Retina (tissue), 1 donor: ENCODE measurements around the gene FOXC1.

Experiments
- DNase-seq: peaks from one replicate; pipeline ENCODE4 v3.0.0-alpha.2; 2016

FOXC1 gene

DNA sequence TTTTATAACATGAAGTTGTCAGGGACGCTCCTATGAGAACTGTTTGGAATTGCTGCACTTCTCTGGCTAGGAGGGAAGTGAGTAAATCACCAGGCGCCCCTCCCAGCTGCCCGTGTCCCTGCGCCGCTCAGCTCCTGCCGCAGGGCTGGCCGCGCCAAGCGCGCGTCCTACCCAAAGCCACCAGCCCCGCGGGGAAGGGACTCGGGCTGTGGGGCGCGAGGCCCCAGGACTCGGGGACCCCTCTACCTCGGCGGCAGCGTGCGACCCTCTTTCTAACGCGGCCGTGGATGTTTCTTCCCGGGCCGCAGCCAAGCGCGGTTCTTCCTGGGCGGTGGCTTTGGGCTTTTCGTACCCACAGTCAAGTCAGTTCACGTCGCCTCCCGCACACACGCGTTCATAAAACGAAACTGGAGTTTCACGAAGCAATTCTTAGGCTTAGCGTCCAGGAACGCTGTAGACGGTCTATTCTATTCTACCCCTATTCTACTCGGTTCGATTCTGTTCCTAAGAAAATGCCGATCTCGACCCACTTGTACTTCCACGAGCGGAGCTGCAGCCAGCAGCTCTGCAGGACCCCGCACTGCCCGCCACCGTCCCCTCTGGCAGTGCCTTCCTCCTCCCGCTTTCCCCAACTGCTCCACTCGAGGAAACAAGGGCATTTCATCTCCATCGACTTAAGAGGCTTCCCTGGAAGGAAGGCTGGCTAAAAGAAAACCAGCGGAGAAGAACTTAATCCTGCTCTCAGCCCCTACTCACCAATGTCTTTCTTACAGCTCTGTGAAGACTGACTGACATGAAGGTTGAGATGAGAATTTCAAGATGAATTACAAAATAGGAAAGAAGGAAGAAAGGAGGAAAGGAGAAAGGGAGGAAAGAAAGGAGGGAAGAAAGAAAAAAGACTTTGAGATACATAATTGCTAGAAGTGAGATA is 15.4 kb downstream of the FOXC1 start:
- peak; percentile 85 for DNase-seq

DNA sequence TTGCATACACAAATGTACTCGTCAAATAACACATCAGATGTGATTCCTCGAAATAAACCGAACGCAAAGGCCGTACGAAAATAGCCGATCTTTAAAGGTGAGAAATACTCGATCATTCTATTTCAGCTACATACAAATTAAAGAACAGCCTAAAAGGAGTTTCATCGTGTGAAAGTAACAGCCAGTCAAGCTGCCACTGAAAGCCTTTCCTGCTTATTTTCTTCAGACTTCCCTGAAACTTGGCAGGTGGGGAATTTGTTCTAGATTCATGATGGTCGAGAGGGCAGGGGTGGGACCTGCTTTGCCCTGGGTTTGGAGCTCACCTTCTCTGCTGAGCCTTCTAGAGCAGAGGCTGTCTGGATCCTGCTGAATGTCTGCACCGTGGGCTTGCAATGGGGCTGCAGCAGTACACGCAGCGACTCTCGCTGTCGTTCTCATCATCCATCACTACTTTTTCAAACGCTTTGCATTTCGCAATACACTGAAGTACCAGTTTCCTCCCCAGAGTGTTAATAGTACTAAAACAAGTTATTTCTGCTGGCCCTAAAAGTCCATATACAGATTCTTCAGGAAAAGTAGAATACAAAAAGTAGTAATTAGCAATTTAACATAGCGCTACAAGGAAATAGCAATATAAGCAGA is 16.2 kb downstream of the FOXC1 start:
- peak; percentile 63 for DNase-seq

DNA sequence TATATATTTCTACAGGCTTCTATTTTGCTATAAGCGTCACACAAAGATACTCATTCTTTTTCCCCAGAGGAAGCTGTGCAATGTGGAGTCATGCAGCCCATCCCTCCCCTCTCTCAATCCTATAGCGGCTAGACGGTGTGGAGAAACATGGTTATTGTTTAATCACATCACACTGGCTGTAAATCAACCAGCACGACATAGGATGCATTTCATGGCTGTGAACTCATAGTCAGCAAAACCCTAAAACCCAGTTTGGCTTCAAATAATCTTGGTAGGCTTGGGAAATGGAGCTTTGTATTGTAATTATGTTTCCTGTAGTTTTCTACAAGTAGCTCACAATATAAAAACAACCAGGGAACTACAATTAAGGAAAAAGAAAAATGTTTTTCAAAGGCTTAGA is 16.8 kb downstream of the FOXC1 start:
- DNase-seq = no peak

DNA sequence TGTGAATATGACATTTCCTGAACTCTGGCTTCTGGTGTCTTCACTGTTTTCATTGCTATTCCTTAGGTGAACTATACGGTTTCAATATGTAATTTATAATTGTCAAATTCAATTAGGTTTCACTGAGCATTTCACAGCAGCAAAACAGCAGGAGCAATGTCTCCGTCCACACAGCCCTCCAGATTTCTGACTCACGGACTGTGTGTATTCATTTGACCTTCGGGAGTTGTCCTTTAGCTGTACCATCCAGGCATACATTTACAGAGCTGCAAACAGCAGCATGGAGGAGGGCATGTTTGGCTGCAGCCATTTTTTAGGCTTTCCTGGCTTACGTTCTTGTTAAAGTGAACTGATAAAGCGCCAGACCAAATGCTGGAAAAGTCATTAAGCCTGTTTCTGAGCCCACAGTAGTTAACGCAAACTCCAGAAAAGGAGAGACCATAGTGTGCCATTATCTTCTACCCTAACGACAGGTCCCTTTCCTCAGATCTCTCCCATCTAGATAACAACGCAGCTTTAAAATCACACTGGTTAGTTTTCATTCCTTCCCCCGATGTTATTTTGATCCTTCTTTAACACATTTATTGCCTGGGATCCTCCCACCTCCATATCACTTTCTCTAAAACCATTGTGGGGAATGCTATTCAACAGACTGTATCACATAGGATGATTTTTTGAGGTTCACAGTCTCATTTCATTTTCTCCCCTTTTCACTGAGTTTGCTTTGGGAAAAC is 18.3 kb downstream of the FOXC1 start:
- peak; percentile 33 for DNase-seq

DNA sequence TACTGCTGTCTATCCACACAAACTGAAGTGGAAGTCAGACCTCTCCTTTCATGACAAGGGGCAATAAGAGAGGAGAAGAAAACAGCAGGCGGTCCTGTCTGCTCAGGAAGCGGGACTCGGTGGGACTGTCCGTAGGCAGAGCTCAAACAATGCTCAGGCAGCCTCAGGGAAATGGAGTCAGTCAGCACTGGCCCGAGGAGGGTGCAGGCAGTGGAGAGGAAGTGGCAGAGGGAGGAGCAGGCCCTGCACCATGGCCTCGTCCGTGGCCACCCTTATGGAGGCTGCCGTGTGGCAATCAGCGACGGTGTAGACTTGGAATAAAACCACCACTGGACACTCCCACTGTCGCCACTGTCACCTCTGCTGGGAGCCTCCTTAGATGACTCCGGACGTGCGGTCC is 19.6 kb downstream of the FOXC1 start:
- no peak for DNase-seq

DNA sequence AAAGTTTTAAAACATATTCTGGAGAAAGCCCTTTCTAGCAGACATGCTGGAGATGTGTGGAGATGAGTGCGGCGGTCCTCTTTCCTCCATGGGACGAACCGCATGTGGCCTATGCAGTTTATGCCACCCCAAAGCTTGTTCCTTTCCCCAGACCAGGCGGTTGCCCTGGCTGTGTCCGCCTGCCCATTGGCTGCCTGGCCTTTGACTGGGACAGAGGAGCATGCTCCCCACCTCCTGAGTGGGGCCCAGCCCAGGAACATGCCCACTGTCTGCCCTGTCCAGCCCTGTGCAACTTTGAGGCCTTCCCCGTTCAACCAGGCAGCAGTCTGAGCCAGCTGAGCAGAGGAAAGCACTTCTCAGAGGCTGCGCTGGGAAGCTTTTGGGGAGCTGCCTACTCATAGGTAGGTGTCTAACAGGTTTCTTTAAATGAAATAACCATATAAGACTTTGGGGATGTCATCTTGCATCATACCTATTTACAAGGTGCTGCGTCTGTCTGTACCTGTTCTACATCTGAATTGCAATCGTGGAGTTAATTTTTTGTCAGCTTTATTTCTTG is 20.6 kb downstream of the FOXC1 start:
- no peak for DNase-seq

DNA sequence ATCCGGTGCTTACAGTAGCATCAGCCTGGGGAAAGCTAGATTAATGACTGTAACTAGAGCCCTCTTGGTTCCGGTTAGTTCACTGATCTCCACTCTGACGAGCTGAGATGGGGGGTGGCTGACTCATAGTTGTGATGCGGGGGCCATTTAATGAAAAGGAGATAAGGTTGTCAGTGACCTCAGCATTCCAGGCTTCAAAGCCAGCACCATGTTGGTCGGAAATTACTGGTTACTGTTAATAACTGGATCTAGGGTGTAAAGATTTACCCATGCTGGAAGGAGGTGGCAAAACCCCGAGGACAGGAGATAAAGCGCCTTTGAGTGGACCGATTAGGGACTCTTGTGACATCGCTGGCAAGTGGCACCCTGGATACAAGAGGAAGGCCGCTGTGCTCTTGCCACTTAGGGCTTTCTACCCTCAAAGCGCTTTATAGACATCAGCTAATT is 21.1 kb downstream of the FOXC1 start:
- no peak for DNase-seq

DNA sequence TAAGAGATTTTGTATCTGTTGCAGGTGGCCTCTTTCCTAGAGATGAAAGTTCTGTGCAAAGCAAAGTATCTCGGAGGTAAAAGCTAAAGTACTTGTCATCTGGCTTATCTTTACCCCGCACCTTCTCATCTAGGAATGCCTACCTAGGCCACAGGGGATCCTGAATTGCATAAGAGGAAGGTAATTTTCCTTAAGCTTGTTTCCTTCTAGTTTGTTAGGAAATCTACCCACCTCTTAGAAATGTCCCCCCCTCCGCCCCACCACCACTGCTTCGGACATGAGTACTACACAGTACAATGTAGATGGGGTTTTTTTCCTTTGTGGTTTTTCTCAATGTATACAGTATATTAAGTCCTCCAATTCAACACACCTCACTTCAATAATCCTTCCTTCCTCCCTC is 21.5 kb downstream of the FOXC1 start:
- DNase-seq = no peak

DNA sequence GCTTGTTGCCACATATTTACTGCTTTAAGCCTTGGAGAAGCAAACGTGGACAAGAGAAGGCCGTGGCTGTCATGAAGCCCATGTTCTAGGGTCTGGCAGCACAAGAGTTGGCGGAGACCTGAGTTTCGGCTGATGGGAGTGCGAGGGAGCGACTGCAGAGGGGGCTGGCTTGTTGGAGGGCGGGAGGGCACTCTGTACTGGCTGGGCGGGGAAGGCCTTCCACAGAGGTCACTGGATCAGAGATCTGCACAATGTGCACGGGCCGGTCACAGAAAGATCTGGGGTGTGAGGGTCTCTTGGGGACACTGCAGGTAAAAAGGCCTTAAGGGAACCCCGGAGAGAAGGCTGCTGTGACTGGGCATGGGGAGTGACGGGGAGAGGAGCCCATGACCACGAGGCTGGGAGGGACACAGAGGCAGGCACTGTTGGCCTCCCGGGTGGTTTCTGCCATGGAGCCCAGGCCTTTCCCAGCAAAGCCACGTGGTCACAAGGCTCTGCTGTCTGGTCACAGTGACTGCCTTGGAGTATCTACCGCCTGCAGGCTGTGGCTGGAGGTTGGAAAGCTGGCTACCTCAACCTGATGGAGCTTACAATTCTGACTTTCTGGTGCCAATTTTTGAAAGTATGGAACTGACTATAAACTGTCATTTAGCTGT is 23.8 kb downstream of the FOXC1 start:
- DNase-seq = no peak

DNA sequence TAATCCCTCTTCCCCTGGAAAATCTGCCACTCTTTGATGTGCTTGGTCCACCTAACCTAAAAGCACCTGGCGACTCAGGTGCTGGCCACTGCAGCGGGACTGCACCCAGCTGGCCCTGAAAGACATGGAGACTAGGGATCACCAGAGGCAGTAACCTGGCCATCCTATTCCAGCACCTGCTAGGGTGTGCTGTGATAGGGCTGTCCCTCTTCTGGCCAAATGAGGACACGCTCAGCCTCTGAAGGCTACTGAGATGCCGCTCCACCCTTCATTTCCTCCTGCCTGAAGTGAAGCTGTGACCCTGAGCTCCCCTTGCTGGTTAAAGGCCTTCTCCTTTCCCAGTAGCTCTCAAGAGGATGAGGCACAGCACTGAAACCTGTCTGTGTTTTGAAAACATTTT is 24.4 kb downstream of the FOXC1 start:
- DNase-seq = no peak

DNA sequence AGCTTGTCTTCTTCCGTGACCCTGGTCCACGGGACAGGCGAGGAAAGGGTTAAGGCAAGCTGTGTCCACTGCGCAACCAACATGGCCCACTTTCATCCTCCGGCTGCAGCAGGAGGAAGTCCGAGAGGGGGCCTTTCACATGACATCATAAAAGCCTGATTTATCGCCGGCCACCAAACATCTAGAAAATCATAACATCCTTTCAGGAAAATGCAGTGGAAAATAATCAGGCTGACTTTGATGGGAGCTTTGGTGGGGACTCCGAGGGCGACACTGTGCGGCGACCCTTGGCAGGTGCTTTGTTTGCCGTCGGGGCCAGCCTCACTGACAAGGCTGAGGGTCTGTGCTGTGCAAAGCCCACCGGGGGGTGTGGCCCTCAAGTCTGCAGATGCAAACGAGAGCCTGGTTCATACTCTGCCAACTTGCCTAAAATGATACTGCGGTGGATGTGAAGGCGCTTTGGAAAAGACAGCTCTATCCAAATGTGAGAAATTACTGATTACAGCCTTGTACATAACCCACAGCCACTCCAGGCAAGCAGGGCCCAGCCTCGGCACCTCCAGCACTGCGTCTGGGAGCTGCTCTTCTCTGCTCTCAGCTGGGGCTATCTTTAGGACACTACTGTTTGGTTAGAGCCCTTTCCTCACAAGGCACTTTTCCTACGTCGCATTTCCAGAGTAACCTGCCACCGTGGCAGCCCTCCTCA is 25.7 kb downstream of the FOXC1 start:
- DNase-seq = peak; percentile 47

DNA sequence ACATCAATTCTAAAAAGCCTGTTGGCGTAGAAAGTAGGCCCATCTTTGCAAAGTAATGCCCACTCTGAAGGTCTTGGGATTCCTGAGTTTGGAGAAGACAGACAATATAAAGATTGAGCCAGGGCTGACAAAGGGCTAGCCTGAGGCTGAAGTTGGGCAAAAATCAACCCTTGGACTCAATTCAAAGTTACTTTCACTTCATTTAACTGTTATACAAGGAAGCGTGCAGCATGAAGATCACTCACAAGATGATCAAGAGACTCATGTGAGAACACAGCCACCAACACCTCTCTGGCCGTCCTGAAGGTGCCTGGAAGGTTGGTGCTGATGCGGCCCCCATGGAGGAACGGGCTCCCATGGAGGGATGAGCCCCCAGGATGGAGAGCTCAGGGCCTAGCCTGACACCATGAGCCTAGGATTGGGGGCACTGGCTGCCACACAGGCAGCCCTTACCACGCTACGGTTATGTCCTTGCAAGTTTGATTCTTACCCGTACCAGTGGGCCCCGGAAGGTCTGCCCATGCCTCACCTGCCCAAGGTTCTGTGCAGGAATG is 26.6 kb downstream of the FOXC1 start:
- no peak for DNase-seq

DNA sequence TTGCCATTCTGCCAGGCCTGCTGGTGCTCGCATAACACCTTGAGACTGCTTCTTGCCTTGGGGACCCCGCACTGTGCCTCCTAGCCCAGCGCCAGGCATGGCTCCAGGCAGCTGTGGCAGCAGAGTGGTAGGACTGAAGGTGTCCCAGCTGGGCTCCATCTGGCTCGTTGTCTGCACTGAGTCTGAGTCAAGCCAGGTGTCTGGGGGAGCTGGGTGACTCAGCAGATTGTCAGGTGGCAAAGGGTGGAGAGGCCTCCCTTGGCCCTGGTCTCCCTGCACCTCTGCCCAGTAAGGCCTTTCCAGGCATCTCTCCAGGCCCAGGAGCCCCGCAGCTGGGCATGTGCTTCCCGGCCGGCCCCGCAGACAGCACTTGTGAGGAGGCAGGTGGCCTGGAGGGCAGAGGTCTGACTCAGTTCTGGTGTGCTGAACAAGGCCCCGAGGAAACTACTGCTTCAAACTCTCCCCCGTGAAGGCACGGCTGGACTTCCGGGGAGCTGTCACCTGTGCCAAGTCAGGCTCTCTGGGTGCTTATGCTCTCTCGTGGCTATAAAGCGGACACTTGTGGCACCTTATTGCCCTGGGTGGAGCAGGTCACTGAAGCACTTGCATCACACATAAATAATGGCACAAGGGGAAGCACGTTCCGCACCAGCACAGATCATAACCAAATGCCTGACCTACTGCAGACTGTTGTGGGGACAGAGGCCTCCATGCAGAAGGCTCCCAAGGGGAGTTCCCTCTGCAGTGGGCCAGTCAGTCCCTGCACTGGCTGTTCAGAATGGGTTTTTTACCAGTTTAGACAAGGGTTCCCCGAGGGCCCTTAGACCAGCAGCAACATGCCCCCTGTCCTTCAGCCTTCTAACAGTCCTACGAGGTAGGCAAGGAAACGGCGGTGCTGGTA is 27.5 kb downstream of the FOXC1 start:
- no peak for DNase-seq

DNA sequence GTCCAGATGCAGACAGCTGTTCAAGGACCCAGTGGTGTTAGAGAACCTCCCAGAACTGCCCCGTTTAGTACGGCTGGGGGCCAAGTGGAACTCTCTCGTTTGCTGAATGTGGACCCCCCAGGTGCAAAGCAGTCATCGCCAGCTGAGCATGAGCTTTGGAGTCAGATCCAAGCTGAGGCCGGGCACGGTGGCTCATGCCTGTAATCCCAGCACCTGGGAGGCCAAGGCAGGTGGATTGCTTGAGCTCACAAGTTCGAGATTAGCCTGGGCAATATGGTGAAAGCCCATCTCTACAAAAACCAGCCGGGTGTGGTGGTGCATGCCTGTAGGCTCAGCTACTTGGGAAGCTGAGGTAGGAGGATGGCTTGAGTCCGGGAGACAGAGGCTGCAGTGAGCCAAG is 29.7 kb downstream of the FOXC1 start:
- DNase-seq = no peak

DNA sequence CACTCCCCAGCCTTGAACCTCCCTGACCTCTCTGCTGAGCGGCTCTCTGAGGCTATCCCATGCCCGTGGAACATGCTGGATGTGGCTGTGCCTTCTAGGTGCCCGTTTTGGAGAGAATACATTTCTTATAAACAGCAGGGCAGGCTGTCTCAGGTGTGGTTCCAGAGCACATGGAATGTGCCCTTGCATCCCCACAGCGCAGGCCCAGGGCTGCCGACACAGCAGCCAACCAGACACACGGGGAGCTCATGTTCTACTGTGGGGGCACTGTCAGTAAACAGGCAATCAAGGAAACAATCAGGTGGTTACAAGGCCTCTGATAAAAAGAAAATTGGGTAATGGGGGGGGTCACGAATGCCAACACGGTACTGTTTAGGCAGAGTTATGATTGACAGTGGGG is 30.8 kb downstream of the FOXC1 start:
- DNase-seq = no peak

DNA sequence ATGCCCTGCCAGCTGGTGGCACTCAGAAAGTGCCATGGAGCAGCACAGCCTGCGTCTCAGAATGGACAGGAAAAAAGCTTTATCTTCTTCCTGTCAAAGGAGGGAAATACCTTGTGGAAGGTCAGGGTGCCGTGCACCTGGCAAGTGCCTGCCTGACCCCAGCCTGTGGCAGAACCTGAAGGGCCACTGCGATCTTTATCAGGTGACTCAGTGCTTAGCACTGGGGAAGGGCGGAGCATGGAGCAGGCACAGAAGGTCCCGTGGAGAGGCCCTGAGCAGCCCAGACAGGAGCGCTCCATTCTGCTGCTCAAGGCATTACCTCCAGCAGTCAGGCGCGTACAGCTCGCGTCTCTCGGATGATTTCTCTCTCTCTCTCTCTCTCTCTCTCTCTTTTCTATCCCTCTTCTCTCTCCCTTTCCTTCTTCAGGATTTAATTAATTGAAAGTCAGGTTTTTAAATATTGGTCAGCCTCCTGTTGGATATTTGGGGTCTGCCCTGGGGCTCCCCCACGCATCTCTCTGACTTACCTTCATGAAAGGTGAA is 31.7 kb downstream of the FOXC1 start:
- no peak for DNase-seq

DNA sequence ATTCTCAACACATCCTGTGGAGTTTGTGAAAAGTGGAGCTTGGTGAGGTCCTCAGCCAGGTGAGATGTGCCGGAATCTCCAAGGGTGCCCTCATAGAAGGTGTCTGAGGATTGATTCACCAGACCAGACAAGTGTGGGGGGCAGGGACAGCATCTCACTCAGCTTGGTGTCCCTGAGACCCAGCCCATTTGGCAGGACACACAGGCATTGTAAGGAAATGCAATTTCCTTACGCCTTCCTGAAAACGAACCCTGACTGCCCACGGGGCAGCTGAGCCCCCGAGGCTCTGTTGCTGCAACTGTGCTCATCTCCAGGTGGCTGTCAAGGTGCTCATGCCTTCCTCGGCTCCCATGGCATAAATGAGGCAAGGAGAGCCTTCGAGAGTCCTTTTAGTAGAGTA is 33.4 kb downstream of the FOXC1 start:
- no peak for DNase-seq

DNA sequence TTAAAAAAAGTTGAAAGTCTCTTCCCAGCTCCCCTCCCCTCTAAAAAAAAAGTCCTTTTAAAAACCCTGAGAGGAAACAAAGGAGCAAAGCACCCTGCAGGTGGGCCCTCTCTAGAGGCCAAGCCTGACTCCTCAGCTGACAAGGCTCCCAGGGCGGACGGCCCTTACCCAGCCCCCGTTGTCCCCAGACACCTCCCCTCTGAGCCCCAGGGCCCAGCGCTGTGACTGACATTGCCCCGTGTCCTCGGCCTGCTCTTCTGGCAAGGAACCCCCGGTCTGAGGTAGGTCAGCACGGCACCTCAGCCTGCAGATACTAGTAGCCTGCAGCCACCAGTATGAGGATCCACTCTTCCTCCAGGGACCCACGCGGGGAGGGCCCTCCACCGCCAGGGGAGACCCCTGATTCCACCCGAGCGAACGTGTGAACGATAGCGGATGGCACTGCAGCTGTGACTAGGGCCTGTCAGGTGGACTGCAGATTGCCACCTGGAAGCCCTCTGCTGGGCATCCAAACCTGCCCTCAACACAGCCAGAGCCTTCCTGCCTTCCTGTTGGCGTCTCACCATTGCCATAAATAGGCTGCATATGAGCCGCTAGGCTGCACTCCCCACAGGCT is 34.2 kb downstream of the FOXC1 start:
- no peak for DNase-seq

DNA sequence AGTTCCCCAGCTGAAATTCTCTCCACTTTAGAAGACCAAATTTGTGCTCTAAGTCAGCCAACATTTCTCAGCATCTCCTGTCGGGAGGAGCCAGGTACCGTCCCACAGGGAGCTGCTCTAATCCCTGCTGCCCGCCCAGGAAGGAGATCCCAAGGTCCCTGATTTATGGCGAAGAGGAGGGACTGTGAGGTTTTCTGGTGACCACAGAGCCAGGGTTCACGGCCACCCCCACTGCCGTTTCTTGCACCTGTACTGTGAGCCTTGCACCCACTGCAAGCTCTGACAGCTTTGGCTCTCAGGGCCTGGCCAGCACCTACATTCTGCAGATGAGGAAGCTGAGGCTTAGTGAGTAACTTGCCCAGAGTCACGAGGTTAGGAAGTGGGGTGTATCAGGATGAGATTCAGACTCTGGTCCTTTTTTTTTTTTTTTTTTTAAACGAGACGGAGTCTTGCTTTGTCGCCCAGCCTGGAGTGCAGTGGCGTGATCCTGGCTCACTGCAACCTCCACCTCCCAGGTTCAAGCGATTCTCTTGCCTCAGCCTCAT is 34.9 kb downstream of the FOXC1 start:
- no peak for DNase-seq
